ENCODE results near the gene SEC63. TPM values are rescaled to one million over a fixed set of nuclear protein-coding genes. Genes with fewer than 3 reads are reported as not detected.
"Not testable (repeated sequence)": the region's sequence is repeated elsewhere in the genome, so short reads cannot be mapped to it uniquely, and the experiment has no call there.

The SEC63 gene
- polyA plus RNA-seq, 5 donors = 90.4 to 149 (median 133) TPM

GRCh38 chr6:107864226-107865127 lies 93.5 kb downstream of the SEC63 start:
- DNase-seq = no peak

DNA sequence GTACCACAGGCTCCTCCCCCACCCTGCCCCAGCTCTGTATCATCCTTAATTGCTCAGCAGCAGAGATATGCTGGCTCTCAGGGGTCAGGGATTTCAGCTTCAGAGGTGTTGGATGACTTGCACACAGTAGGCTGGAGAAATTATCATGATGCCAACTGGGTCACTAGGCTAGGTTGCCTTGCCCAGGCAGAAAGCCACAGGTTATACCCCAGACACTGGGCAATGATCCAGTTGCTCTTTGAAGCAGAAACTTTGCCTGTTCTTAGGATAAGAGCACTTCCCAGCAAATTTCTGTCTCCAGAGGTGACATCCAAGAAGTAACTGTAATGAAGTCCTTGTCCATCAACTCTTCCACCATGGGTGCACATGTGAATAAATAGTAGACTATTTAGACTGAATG lies 95.6 kb downstream of the SEC63 start:
- DNase-seq = no peak

DNA sequence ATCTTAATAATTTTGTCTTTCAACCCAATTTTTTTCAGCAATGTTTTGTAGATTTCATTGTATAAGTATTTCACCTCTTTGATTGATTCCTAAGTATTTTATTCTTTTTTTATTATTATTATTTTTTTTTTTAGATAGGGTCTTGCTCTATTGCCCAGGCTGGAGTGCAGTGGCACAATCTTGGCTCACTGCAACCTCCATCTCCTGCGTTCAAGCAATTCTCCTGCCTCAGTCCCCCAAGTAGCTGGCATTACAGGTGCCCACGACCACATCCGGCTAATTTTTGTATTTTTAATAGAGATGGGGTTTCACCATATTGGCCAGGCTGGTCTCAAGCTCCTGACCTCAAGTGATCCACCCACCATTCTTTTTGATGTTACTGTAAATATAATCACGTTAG lies 97.0 kb downstream of the SEC63 start:
- DNase-seq = not testable (repeated sequence)

GRCh38 chr6:107860144-107860543 lies 97.9 kb downstream of the SEC63 start:
- DNase-seq = not testable (repeated sequence)

GRCh38 chr6:107853230-107853629 lies 104.8 kb downstream of the SEC63 start:
- no peak for DNase-seq

DNA sequence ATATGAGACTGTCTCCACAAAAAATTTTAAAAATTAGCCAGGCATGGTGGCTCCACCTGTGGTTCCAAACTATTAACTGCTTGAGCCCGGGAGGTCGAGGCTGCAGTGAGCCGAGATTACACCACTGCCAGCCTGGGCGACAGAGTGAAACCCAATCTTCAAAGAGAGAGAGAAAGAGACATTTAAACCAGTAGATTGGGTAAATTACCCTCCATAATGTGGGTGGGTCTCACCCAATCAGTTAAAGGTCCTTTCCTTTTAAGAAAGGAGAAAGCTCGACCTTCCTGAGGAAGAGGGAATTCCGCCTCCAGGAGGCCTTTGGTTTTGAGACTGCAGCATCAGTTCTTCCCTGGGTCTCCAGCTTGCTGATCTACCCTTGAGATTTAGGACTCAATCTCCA lies 108.7 kb downstream of the SEC63 start:
- no peak for DNase-seq

GRCh38 chr6:107847844-107848802 lies 109.9 kb downstream of the SEC63 start:
- peak; percentile 79 to 86 for DNase-seq

DNA sequence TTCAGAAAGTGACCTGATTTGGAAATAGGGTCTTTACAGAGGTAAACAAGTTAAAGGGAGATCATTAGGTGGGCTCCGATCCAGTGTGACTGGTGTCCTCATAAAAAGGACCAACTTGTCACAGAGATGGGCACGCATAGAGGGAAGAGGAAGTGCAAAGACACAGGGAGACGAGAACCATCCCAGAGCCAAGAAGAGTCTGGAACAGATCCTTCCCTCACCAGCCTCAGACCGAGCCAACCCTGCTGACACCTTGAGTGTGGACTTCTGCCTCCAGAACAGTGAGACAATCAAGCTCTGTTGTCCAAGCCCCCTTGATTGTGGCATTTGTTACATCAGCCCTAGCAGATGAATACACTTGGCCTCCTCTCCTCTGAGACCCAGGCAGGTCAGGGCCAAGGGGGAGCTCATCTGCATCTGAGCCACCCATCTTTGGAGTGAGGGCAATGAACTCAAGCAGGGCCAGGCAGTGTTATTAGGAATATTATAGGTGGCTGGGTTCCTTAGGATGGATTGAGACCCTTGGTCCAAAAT lies 111.7 kb downstream of the SEC63 start:
- DNase-seq = no peak

DNA sequence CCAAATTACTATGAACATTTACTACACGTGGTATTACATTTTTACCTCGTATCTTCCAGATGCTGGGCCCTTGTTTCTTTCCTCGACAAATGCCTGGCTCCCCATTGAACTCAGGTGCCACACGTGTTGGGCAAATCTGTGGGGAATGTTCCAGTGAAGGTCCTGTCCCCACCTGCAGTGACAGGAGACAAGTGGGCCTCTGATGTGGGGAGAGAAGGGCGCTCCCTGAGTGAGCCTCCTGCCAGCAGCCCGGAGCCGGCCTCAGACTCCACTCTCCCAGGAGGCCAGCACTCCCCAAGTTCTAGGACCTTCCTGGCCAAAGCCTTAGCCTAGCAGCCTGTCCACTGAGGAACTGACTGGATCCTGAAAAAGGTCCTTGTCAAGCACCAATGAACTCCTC lies 112.2 kb downstream of the SEC63 start:
- no peak for DNase-seq

- no peak for DNase-seq
Observed at GRCh38 chr6:107843400-107843799, 114.6 kb downstream of the SEC63 start.

GRCh38 chr6:107841275-107841670 lies 116.7 kb downstream of the SEC63 start:
- DNase-seq = no peak

- no peak for DNase-seq
Observed at GRCh38 chr6:107840636-107841274, 117.3 kb downstream of the SEC63 start.

GRCh38 chr6:107833136-107833535 lies 124.9 kb downstream of the SEC63 start:
- no peak for DNase-seq

DNA sequence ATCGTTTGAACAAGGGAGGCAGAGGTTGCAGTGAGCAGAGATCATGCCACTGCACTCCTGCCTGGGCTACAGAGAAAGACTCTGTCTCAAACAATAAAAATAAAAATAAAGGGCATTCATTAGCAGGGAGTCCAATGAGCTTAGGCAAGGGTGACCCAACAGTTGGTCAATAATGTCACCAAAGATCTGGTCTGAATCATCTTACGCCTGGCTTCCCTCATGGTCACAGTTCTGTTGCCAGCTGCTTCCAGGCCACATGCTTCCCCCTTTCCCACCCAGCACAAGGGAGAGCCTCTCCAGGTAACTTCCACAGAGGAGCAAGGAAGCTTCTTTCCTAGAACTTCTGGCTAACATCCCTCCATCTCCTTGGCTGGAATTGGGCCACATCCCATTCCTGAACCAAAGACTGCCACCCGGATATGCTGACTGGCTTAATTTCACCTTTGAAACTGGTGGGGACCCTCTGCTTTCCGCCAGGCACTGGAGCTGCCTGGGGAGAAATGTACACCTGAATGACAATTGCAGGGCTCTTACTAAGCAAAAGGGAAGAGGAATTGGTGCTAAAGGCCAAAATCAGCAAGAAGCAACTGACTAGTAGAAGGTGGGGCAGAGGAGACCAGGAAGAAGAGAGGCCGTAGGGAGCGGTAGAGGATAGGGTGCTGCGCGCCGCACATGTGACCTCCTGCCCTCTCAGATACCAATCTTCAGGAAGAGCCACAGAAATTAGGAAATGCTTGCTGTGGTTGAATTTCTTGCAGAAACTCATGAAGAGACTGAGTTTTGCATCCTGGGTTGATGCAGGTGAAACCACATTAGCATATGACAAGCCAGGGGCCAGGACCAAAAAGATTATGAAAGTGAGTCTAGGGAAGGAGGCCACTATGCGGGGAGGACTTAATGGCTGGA lies 125.6 kb downstream of the SEC63 start:
- no peak for DNase-seq

DNA sequence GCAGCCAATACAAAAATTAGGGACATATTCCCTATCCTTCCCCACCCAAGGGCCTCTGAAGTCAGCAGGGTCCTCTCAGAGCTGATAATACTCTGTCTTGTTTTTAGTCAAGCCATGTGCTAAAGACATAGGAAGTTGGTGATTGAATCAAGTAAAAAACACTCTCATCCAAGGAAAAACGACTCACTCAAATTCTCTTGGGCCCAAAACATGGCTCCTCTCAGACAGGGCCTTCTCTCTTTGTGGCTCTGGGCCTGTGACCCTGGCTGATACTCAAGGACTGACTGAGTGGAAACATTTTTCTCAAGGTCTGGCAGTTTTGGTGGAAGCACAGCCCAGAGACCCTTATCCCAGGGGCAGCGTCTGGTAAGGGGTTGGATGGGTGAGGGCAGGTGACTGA lies 127.9 kb downstream of the SEC63 start:
- DNase-seq = no peak

DNA sequence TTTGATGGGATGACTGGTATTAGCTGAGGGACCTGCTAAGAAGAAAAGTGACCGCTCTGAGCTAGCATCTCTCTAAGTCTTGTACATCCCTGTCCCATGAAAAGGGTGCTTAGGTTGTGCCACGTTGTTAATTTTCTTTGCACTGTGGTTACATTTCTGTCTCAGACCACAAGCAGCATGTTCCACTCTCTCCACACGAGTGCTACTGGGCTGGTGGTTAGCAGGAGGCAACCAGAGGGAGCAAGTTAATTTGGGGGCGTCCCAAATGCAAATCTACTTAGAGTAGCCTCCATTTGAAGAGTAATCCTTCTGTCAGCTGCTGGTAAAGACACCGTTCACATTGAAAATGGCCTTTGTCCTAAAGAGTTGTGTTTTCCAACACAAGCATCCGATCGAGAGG lies 130.5 kb downstream of the SEC63 start:
- no peak for DNase-seq

DNA sequence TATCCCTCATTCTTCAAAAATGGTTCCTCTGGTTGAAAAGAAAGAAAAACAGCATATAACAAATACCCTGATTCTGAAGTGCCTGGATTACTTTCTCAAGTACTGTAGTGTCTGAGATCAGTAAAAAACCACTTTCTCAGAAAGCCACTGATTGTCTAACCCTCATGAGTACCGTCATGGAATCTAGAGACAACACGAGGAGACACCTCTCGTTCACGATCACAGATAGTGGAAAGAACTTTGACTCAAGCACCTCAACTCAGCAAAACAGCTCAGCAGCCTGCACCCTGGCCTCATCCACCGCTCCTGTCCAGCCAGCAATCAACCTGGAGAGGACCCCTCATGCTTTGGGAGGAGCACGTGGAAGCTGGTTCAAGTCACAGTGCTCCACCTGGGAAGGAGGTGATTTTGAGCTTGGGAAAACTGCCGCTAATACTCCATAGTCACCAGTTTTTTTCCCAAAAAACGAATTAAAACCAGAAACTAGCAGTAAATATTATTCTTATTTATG lies 134.9 kb downstream of the SEC63 start:
- DNase-seq = no peak

- no peak for DNase-seq
Observed at GRCh38 chr6:107822176-107823046, 135.6 kb downstream of the SEC63 start.

DNA sequence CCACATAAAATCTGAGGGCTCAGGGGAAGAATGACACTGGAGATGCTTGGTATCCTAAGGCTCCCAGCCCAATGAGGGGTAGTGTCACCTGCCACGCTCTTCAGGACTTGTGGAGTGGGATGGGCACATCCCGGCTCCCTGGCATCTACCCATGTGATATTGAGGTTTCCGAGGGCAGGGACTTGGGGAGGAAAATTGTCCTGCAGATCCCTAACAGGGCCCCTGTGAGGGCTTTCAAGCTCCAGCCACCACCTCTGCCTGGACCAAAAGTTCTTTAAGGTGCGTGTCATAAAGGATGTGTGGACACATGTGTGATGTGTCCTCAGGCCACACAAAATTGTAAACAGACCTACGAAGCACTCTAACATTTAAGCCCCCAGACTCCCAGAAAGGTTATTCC lies 136.4 kb downstream of the SEC63 start:
- DNase-seq = no peak

Data from right lung (tissue), 5 donors.